Measurements from ENCODE around the gene CENPF.
"Not testable (repeated sequence)": the region's sequence is repeated elsewhere in the genome, so short reads cannot be mapped to it uniquely, and the experiment has no call there.

Gene CENPF, protein sequence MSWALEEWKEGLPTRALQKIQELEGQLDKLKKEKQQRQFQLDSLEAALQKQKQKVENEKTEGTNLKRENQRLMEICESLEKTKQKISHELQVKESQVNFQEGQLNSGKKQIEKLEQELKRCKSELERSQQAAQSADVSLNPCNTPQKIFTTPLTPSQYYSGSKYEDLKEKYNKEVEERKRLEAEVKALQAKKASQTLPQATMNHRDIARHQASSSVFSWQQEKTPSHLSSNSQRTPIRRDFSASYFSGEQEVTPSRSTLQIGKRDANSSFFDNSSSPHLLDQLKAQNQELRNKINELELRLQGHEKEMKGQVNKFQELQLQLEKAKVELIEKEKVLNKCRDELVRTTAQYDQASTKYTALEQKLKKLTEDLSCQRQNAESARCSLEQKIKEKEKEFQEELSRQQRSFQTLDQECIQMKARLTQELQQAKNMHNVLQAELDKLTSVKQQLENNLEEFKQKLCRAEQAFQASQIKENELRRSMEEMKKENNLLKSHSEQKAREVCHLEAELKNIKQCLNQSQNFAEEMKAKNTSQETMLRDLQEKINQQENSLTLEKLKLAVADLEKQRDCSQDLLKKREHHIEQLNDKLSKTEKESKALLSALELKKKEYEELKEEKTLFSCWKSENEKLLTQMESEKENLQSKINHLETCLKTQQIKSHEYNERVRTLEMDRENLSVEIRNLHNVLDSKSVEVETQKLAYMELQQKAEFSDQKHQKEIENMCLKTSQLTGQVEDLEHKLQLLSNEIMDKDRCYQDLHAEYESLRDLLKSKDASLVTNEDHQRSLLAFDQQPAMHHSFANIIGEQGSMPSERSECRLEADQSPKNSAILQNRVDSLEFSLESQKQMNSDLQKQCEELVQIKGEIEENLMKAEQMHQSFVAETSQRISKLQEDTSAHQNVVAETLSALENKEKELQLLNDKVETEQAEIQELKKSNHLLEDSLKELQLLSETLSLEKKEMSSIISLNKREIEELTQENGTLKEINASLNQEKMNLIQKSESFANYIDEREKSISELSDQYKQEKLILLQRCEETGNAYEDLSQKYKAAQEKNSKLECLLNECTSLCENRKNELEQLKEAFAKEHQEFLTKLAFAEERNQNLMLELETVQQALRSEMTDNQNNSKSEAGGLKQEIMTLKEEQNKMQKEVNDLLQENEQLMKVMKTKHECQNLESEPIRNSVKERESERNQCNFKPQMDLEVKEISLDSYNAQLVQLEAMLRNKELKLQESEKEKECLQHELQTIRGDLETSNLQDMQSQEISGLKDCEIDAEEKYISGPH (N-terminal part only)

DNA sequence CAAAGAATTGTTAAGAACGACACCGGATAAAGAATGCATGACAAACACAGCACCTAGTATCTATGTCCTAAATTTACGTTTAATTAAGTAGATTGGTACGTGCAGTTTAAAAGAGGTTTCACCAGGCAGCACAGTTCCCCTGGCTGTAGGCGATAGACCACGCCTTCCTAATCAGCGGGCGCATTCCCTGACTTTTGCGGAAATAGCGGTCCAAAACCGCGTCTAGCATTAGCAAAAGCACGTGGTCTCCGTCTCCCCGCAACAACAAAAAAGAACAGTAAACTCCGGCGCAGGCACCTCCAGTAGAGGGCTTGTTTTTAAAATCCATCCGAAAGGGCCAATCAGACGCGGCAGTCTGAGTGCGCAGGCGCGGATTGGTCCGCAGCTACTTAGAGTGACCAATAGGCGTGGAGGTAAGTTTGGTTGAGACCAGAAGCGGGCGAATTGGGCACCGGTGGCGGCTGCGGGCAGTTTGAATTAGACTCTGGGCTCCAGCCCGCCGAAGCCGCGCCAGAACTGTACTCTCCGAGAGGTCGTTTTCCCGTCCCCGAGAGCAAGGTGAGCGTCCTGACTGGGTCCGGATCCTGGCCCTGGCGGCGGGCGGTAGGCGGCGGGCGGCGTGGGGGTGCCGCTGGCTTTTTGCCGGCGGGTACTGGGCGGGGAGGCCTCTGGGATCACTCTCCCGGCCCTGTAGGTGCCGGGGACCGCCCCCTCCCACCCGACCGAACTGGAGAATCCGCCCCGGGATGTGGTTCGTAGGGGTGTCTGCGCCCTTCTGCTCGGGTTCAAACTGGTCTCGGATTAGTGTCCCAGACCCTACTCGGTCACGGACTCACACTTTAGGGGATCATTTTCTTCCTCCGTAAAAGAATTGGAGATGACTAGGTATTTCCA is at the start of gene CENPF:
Gene CENPF (plus strand): TSS at position 432 of the 894 bp plus-strand sequence. CDS start 10,560 bp downstream, outside the sequence.
- DNase-seq = peak; percentile 94

DNA sequence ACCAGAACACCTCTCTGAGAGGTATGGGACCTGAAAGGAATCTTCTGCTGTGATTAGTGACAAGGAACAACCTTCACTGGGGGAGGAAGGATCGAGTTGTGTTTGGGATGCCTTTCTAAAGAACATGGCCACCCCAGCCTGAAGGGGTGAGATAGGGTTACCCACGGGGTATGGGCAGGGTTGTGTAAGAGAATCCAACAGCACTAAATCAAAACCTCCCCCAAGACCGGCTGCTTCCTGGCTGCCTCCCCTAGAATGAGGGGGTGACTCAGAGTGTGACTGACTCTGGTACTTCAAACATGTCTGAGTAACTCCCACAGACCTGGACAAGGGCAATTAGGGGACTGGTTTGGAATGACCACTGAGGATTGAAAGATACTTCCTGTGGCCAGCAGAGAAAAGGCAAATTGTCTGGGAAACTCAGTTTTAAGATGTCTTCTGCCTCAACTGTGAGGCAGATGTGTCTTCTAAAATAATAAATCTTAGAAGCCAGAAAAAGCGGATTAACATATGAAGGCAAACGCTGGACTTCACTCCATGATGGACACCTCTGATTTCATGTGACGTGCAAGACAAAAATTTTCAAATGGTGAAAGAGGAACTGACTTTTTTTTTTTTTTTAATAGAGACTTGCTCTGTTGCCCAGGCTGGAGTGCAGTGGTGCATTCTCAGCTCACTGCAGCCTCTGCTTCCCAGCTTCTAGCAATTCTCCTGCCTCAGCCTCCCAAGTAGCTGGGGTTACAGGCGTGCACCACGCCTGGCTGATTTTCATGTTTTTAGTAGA is 44.9 kb upstream of the CENPF start:
- no peak for DNase-seq

DNA sequence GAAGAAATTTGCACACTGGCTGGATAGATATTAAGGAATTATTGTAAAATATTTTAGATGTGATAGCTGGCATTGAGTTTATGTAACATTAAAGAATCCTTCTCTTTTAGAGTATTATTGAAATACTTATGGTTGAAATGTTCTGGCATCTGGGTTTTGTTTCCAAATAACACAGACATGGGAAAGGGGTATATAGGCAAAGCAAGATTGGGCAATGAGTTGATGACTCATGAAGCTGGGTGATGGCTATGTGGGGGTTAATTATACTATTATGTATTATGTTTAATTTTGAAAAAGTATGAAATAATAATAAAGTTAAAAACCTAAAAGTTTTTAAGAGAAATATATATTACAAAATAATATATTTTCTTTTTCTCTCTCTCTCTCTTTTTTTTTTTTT is 39.1 kb upstream of the CENPF start:
- no peak for DNase-seq

DNA sequence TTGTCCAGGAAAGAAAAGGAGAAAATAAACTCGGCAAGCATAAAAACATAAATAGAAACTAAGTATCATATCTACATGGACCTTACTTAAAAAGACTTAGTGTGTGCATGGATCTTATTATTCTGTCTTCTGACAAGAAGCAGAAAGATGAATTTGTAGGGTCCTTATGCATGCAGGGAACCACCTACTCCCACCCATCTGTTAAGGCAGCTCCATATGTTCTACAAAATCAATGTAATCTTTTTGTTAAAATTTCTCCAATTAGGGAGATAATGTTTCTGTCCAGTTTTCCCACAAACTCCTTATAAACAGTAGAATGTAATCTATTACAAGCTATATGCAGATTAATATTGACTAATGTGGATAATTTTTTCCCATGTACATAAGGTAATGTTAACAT is 37.7 kb upstream of the CENPF start:
- DNase-seq = no peak

DNA sequence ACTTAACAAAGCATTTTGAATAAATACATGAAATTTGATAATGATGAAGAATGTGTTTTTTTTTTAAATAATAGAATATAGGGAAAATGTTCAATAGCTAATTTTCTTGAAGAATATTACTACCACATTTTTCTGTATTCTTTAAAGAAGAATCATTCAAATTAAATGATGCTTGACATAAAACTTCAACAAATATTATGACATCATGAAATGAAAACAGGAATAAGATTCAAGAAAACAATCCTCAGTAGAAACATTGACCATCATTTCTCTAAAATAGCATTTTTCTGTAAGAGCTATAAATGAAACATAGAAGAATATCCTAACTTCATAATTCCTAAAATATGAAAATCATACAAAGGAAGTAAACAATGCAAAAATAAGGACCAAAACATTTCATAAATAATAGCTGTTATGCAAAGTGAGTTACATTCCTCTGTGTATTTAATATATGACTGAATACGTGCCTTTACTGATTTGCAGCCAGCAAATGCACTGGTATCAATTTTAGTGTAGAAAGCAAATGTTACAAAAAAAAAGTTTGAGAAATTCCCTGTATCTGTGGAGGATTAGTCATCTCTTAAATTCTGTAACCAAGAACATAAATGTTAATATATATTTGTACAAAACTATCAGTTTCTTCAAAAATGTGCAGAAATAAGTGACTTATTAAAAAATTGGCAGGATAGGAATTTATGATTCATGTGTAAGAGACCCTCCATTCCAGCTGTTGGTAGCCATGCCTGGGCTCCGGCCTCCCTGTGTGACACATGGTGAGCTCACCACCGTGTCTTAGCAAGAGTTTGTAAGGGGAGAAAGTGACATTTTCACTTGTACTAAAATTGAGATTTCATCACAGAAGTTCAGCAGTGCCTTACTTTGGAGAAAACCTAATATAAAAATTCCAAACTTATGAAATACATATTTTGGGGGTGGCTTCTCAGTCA is 36.6 kb upstream of the CENPF start:
- no peak for DNase-seq

DNA sequence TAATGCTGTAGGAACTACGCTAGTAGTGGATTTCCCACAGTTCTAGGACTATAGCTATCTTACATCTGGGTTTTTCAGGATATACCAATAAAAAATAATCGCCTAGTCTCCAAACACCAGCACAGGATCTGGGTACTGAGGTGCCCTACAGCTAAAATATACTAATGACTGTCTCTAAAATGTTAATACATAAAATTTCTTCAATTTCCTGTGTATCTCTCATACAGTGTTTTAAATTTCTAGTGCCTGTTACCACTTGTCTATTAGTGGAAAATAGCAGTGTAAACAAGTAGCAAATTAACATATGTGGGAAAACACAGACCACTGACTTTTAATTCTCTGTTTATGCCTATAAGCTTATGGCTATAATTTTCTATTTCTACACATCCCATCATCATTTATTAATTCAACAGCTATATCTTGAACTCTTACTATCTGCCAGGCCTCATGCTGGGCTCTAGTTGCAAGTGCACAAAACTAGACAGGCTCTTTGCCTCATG is 35.5 kb upstream of the CENPF start:
- no peak for DNase-seq

DNA sequence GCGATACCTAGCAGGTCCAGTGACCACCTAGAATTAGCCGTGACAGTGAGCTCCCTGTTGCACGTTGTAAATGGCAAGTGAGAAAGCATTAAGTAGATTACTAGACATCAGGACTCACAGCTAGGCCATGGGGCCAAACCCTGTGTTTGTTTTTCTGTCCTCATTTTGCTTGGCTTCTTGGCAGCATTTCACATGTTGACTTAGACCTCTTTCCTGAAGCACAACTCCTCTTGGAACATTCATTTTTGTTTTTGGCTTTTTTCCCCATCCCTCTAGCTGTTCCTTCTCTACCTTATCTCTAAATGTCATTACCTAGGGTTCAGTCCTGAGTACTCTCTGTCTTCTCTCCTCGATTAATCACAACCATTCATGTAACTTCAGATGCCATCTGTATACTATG is 34.7 kb upstream of the CENPF start:
- no peak for DNase-seq

DNA sequence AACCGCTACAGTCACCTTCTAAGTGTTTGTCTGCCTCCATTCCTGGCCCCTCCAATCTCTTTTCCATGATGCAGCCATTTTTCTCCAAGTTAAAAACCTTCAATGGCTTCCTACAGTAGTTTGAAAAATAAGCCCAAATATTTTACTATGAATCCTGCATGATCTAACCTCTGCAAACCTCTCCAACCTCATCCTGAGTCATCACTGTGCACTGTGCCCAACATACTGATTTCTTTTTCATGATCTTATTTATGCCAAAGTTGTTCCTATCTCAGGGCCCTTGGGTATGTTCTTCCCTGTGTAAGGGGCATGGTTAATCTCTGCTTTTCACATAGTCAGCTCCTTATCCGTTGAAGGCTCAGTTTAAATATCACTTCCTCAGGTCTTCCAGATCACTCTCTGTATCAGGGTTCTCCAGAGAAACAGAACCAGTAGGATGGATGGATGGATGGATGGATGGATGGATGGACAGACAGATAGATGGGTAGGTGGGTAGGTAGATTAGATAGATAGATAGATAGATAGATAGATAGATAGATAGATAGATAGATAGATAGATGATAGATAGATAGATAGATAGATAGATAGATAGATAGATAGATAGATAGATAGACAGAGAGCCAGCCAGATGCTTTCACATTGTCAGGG is 33.5 kb upstream of the CENPF start:
- DNase-seq = no peak

DNA sequence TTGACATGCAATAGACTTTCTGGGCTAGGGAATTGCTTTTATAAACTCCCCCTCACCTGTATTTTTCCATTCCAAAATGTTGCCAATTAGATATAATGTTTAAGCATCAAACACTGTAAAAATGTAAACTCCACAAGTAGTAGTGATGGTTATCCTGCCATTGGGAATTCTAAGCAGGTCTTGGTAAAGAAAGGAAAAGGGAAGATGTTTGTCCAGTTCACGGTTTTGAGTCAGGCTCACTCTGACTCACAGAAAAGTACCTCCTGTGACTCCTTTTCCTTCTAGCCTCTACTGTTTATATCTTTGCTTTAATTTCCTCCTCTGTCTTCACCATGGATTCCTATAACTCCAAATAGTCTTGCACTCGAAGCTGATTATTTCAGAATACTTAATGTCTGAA is 32.6 kb upstream of the CENPF start:
- DNase-seq = no peak

DNA sequence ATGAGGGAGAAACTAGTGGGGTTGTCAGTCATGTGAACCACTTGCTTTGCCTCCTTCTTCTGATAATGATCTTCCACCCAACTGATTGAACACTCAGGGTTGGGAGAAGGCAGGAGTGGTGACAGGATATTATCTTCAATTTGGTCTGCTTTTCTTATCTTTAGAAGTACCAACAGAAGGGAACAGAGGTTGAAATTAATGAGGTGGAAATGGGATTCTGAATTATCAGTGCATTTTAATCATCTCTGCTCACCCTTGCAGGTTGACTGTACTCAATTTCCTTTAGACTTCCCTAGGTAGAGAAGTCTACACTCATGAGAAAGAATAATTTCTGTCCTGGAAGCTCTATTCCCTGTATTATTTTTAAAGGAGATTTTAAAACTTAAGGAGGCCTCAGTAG is 31.7 kb upstream of the CENPF start:
- no peak for DNase-seq

DNA sequence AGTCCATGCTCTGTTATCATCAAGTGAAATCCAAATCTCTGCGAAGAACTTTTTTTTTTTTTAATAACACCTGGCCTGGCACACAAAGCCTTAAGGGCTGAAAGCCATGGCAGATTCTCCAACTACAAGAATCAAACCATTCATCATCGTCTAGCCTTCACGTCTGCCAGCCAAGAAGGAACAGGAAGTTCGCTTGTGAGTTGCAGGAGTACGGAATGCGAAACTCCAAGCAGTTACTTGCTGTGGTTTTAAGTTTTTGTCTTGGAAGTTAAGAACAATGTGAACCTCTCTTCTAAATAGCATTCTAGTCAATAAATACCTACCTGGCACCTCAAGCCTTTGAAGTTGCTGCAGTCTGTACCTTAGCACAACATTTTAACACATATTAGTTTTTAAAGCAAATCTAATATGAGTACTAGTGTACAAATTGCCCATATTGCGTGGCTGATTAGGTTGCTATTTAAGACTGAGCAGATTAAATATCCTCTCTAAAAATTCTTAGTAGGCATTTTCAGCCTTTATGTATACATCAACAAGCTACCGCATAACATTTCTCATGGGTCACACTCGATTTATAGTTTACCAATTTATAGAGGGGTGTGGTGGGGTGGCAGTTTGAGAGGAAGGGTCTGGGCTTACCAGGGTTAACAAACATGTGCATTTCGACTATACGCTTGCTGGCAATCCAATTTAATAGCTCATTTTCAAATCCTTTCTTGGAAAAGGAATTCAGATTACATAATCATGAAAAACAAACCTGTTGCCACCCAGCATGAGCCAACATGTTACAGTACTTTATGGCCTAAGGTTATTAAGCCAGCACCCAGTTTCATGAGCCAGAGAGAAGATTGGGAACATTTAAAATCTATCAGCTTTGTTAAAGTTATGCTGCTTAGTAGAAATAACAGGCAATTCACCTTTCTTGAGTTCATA is 29.3 kb upstream of the CENPF start:
- no peak for DNase-seq

DNA sequence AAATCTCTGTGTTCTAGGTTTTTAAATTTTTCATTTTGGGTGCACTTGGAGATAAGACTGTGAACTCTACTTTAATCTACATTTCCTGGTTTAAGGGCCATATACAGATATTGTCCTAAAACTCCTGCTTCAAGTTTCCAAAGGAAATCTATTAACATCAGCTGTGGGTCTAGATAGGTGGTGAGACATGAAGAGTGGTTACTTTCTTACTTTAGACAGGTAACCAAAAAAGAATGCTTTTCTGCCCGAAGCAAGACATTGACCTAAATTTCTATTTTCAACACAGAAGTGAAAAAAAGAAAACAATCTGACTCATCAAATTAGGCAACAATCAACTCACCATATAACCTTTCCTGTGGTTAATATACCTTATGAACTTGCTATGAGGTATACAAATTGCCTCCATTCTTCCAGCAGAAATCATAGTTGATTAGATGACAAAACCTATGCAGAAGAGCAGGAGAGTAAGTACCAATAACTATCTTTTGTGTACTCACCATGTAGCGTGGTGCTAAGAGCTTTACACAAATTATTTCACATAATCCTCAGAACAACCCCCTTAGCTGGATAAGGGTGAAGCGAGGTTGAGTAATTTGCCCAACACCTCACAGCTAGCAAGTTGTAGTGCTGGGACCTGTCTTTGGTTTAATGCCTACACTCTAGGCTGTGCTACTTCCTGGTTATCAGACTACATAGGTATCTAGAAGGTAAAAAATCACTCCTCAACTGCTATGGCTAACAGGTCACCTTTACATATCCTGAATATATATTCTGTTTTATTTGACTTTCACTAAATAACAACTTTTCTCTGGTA is 28.2 kb upstream of the CENPF start:
- no peak for DNase-seq

DNA sequence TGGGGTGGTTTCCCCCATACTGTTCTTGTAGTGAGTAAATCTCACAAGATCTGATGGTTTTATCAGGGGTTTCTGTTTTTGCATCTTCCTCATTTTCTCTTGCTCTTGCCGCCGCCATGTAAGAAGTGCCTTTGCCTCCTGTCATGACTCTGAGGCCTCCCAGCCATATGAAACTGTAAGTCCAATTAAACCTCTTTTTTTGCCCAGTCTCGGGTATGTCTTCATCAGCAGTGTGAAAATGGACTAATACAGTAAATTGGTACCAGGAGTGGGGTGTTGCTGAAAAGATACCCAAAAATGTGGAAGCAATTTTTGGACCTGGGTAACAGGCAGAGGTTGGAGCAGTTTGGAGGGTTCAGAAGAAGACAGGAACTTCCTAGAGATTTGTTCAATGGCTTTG is 26.9 kb upstream of the CENPF start:
- not testable (repeated sequence) for DNase-seq

DNA sequence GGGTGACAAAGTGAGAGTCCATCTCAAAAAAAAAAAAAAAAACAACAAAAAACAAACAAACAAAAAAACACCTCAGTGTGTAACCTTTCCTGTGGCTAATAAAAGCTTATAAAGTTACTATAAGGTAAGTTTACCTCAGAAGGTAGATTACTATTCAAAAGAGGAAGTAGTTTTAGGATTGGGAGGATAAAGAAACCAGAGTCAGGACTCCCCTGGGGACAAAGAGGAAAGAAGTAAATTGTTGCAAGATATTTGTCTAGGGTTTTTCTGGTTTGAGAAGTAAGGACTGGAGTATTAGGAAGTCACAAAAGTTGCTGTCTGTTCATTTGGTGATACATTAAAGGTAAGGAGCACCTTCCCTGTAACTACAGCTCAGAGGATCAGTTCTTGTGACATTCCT is 23.8 kb upstream of the CENPF start:
- no peak for DNase-seq

DNA sequence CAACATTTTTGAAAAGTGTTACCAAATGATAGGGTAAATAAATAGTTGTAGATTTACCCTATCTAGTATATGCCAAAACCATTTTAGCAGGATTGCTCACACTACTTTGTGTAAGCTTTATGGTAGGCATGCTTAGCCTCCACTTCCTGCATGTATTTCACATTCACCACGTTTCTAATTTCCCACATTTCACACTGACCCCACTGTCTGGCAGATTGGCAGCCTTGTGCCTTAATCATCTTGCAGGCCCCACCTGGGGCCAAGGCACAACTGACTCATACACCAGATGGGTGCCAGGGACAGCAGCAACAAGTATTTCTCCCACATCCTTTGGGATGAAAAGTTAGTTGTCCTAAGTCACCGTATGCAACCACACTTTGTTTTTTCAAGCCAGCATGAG is 21.2 kb upstream of the CENPF start:
- DNase-seq = no peak

DNA sequence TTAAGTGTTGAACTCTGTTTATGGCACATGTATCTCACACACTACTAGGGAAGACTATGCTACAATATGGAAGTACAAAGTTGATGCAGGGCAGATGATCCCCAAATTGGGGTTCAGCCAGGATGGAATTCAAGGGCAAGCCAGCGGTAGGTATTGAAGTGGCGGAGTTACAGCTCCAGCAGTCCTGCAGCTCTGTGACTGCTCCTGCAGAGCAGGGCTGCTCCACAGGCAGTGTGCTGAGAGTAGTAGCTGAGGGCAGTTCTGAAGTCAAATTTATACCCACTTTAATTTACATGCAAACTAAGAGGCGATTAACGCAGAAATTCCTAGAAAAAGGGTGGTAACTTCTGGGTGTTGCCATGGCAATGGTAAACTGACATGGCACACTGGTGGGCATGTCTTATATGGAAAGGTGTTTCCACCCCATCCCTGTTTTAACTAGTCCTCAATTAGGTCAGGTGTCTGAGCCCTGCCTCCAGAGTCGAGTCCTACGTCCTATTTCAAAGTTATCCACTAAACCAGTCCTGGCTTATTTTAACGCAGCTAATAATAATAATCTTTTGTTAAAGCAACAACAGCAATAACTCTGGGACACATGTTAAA is 20.6 kb upstream of the CENPF start:
- no peak for DNase-seq

DNA sequence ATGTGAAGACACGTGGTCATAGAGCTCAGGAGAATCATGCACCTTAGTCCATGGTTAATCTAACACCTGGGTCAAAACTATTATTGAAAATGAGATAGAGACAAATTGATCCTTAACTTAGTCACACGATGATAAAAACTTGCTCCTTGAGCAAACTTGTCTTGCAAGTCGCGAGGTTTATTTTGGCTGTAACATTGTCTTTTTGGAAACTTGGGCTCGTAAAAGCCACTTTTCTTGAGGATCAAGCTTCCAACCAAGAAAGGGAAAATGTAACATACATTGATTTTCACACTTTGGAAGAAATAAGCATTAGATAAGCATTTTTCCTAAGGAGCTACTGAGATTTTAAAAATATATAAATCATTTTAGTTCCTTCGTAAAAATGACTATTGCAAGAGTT is 19.9 kb upstream of the CENPF start:
- no peak for DNase-seq
